GM18499 (cell line): ENCODE data around the gene FTSJ1.

Experiments
- ATAC-seq: cut with Tn5 transposase; IDR thresholded peaks from one replicate; pipeline ENCODE4 v1.9.1; 2021; ENCODE audit warnings: moderate number of reproducible peaks; ENCODE audit not compliant: insufficient read depth, unreplicated experiment

FTSJ1 gene

DNA sequence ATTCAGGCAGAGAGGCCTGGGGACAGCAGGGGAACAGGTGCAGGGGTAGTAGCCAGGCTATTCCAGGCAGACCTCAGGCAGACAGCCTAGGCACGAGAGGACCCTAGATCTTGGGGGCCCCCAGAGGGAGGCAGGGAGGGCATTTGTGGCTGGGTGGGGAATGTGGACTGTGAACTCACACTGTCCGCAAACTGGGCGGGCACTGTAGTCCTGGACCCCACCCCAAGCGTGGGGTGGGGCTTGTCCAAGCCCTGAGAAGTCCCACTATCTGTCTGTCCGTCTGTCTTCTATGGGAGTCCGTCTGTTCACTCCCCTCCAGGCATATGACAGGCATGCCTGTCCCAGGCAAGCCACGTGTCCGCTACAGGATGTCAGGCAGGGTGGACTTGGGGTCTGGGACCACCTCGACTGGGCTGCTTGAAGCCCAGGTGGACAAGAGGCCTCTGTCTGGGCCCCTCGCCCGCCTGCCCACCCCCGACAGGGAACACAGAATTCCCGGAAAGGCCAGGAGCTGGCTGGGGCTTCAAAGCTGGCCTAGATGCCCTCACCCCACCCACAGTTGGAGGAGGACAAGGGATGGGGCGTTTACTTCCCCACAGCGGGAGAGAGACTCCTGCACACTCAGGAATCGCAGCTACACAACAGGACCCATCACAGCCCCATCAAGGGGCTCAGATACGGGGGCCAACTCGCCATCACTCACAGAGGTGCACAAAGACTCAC is 5.7 kb upstream of the FTSJ1 start, which contains the start of gene SLC38A5:
Gene SLC38A5, minus strand, starts transcription at position 151 of the 723 bp plus-strand sequence. CDS start 2,336 bp downstream, outside the sequence.
- ATAC-seq: no peak

DNA sequence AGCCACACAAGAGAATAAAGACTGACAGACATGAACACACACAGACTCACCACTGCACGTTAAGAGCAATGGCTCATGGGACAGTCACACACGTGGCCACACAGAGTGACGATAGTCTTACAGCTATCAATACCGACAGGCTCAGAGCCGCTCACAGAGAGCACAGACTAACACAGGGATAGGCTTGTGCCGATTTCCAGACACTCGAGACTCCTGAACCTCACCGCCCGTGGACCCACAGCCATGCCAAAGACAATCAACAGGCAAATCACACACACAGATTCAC is 5.2 kb upstream of the FTSJ1 start:
- no peak for ATAC-seq

DNA sequence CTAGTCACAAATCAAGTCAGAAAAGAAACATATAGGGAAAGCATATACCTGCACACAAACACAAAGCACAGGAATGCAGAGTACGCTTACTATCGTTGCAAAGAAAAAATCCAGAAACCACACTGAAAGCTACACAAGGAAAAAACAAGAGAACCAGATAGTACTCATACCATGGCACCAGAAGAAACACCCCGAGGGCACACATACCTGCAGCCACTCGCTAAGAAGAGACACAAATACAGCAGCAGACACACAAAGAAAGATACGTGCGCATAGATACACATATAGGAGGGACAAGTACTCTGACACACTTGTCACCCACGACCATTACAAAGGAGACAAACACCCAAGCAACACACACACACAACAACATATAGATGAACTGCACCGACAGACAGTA is 4.5 kb upstream of the FTSJ1 start:
- ATAC-seq: no peak

DNA sequence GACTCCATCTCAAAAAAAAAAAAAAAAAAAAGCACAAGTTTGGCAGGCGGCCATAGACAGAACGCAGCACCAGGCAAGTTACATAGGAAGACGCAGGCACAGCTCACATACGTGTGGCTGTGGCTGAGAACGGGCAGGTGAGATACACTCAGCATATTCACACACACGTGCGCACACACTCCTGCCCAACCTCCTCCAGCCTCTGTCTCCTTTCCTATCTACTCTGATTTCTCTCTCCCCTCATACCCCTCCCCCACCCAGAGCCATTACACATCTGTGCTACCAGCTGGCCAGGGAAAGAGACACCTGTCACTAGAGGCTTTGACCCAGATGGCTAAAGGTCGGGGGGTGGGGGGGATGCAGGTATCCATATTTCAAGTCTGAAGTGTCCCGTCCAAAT is 3.8 kb upstream of the FTSJ1 start:
- ATAC-seq: no peak

DNA sequence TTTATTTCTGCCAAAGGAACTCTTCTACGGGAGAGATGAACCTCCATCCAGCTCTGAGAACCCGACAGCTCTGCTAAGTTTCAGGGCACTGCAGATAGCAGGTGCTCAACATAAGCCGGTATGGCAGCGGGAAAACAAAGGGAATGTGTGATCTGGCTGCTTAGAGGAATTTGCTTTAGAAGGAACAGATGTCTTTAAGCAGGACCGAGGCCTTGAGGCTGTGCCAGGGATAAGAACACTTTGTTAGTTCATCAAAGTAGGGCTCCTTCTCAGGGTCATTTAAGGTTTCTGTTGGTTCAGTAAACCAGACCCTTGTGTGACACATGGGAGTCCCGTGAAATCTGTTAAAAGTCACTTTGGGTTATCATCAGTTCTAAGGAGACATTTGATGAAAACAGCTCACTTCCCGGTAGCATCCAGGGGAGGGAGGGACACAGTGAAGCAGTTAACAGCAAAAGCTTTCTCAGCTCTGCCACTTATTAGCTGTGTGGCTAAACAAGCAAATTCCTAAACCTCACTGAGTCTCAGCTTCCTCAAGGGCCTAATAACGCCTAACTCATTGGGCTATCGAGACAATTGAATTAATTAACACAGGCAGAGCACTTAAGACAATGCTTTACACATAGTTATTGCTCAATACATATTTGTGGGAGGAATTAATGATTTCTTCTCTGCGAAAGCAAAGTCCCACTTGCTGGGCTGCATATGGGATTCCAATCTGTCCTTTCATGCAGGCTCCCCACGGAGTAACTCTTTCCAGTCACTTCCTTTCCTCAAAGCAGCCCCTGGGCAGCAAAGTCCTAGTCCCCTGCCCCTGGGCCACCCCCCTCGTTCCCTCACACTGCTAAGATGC is 2.9 kb upstream of the FTSJ1 start:
- ATAC-seq: no peak

DNA sequence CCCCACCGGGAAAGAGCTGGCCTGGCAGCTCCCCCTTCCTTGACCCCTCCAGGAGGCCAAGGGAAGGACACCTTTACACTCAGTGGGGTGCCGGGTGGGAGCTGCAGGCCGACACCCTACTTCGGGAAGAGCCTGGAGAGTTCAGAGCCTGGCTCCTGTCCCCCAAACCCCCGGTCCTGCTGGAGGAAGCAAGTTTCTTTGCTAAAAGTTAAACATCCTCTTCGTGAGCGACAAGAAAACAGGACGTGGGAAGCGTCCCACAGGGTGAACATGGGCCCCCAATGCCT is 2.4 kb upstream of the FTSJ1 start:
- ATAC-seq: no peak

DNA sequence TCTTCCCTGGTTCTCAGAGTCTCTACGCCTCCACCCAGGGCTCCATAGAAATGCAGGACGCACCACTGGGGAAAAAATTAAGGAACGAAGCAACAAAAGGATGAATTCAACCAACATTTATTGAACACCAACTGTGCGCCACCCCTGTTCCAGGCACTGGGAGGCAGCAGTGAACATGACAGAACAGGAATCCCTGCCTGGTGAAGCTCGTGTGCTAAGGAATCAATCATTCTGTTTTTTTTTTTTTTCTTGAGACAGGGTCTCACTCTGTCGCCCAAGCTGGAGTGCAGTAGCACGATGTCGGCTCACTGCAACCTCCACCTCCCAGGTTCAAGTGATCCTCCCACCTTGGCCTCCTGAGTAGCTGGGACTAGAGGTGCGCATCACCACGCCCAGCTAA is 1.9 kb upstream of the FTSJ1 start:
- no peak for ATAC-seq

DNA sequence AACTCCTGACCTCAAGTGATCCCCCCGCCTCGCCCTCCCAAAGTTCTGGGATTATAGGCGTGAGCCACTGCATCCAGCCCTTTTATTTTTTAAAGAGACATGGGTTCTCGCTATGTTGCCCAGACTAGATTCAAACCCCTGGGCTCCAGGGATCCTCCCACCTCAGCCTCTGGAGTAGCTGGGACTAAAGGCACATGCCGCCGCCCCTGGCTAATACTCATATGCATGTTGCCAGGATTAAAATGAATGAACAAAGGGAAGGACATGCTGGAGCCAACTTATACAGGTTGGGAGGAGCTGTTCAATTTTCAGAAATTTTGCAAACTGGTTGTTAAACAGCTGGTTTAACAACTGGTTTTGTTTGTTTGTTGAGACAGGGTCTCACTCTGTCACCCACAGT is 1.4 kb upstream of the FTSJ1 start:
- no peak for ATAC-seq

DNA sequence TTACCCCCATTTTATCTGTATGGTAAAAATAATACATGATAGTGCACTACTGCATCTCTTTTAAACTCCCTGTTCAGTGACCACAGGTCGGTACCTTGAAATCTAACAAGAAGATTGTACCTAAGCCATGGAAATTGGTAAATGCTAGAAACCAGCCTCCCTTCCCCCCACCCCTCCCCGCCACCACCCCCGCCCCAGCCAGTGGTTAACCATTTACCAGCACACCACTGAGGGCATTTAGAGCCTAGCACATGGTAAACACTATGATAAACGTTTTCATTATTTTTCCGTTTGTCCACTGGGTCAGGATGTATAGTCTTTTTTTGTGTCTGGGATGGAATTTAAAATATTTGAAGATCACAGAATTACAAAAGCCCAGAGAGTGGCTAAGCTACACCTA is 703 bp upstream of the FTSJ1 start:
- ATAC-seq: no peak

DNA sequence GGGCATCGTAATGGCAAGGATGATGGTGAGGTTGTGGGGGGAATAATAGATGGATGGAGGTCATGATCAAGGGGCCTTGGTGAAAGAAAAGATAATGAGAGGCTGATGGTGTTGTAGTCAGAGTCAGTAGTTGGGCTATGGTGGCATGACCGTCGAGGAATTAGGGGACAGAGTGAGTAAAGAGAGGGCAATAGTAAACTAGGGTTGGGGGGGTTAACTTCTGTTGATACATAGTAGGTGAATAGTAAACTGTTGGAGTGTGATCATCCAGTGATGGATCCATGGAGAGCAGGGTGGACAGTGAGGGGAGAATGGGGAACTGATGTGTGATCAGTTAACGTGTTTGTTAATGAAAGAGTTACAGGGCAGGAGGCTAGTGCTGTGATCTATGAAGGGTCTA is 920 bp downstream of the FTSJ1 start:
- no peak for ATAC-seq

DNA sequence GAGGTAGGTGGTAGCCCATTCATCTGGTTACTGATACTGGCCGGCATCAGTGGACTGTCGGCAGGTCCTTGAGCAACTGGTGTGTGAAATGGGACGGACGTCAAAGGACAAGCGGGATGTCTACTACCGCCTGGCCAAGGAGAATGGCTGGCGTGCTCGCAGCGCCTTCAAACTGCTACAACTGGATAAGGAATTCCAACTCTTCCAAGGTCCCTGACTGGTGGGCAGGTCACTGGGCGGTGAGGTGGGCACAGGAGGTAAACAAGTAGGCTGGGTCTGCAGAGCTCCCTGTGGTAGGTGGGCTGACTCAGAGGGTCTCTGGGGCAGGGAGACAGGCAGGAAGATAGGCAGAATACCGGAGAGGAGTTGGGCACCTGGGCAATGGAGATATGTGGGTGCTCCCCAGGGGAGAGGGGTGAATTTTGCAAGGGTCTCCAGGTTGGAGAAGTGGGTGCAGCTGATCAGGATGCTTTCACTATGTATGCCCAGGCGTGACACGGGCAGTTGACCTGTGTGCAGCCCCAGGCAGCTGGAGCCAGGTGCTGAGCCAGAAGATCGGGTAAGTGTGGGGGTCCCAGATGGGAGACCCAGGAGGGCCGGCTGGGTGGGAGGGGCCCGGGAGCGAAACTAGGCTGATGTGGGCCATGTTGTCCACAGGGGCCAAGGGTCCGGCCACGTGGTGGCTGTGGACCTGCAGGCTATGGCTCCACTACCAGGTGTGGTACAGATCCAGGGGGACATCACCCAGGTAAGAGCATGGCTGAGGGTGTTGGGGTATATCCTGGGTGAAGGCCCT is 2.2 kb downstream of the FTSJ1 start:
- ATAC-seq: no peak

DNA sequence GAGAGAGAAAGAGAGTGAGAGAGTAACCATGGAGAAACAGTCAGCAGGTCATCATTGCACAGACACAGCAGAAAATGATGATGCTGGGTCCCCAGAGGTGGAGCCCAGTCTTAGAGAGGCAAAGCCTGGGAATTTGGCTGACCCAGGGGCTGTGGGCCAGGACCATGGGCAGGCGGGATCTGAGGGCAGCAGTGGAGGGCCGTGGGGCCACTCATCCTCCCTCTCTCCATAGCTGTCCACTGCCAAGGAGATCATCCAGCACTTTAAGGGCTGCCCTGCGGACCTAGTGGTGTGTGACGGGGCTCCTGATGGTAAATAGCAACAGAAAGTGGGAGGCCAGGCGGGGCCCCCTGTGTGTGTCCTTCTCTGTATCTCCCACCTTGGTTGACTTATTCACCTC is 2.8 kb downstream of the FTSJ1 start:
- ATAC-seq: no peak

DNA sequence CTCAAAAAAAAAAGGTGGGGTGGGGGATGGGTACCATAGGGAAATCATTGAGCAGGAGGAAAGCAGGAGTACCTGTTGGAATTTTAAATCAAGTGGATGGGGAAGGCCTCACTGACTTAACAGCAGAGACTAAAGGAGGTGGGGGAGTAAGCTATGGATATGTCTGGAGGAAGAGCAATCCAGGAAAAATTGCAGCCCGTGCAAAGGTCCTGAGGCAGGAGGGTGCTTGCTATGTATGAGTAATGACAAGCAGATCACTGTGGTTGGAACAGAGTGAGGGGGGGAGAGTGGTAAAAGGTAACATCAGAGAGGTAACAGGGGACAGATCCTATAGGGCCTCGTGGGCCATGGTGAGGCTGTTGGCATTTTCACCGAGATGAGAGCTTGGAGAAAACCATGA is 4.1 kb downstream of the FTSJ1 start:
- ATAC-seq: no peak

DNA sequence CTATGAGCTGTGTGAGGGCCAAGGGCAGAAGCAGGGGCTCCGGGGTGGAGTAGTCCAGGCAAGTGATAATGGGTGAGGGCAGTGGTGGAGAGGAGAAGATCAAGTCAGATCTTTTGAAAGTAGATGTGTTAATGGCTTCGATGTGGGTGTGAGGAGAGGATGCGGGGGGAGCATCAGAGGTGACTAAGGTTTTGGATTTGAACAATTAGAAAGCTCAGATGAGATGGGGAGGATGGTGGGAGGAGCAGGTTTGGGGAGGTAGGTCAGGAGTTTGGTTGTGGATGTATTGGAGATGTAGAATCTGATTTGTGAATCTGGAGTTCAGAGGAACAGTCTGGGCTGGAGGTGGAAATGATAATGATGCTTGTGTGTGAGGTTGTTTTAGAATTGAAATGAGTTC is 4.6 kb downstream of the FTSJ1 start:
- no peak for ATAC-seq

DNA sequence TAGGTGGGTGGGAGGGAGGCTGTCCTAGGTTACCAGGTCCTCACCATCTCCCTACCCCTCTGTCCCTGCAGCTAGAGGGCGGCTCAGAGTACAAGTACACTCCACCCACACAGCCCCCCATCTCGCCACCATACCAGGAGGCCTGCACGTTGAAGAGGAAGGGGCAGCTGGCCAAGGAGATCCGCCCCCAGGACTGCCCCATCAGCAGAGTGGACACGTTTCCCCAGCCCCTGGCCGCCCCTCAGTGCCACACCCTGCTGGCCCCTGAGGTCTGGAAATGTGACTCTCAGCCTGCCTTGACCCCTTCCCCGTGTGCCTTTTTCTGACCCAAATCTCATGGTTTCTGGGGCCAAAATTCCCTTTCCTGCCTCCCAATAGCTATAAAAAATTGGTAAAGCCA is 6.5 kb downstream of the FTSJ1 start:
- ATAC-seq: no peak

DNA sequence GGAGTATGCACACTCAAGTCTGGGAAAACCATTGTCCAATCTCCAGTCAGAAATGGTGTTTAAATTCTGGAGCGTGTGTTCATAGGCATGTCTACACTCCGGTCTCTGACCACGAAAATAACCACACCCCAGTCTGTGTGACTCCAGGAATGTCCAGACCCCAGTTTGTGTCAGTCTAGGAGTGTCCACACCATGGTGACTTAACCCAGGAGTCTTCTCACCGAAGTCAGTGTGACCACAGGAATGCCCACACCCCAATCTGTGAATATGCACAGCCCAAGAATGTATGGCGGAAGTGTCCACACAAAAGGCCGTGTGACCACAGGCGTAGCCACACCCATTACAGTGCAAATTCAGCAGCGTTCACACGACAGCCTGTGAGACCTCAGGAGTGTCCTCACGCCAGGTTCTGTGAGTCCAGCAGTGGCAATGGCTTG is 11.4 kb downstream of the FTSJ1 start:
- no peak for ATAC-seq

DNA sequence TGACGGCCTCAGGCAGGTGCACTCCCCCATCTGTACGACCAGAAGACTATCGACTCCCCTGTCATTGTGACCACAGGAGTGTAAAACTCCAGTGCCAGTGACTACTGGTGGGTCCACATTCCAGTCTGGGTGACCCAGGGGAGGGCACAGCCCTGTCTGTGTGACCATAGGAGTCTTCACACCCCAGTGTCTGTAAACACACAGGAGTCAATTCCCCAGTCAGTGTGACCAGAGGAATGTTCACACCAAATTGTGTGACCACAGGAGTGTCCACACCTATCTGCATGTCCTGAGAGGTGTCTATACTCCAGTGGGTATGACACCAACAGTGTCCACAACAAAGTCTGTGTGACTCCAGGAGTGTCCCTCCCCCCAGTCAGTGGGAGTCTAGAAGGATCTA is 12.0 kb downstream of the FTSJ1 start:
- no peak for ATAC-seq

DNA sequence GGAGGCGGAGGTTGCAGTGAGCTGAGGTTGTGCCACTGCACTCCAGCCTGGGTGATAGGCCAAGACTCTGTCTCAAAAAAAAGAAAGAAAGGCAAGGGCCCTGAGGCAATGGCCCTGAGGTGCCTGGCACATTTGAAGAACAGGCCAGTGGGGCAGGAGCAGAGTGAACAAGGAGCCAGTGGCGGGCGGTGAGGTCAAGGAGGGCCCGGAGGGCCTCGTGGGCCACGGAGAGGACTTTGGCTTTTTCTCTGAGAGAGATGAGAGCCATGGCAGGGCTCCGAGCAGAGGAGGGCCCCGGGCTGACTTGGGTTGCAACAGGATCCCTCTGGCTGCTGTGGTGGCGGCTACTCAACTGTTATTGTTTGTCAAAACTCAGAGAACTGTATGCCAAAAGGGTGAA is 13.3 kb downstream of the FTSJ1 start:
- ATAC-seq: no peak

DNA sequence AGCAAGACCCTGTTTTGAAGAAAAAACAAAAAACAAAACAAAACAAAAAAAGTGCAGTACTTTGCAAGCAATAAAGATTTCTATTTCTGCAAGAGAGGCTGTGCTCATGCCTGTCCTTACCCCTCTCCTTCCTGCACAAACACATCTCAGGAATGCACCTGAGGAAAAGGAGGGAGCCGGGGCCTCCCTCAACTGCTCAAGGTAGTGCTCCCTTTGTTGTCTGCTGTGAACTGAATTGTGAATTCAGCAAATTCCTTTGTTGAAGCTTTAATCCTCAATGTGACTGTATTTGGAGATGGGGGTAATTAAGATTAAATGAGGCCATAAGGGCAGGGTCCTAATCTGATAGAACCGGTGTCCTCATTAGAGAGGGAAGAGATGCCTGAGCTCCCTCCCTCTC is 13.9 kb downstream of the FTSJ1 start:
- ATAC-seq: no peak

DNA sequence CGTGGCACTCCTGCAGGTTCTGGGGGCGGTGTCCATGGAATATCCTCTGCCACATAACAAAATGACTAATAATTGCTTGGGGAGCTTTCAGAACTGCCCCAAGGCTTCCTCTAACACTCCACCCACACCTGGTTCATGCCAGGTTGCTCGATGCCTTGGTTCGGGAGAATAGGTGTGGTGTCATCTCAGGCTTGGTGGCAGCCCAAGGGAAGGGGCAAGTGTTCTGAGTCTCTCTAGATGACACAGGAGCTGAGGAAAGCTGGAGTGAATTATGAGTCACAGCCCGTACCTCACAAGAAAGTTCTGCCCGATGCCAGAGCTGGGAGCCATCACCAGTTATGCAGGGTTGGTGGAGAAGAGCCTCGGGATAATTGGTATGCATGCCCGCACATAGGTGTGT is 14.7 kb downstream of the FTSJ1 start:
- ATAC-seq: no peak

DNA sequence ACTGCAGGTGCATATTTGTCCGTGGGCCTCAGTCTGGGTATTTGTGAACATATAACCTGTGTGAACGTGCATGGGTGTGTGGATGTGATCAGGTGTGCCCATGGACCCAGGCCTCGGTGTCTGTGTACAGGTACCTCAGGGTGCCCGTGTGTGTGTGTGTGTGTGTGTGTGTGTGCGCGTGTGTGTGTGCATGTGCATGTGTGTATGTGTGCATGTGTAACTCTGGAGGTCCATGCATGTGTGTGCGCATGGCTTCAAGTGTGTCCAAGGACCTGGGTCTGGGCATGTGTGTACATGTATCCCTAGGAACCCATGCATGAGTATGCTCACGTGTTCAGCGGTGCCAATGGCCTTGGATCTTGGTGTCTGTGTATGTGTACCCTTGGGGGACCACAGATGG is 15.8 kb downstream of the FTSJ1 start:
- no peak for ATAC-seq
